H9 (cell line): Measurements from ENCODE around the gene CRHR2. TPM values are rescaled to one million over a fixed set of nuclear protein-coding genes. Genes with fewer than 3 reads are reported as not detected.

Experiments
- DNase-seq: peaks from one replicate; pipeline ENCODE4 v3.0.0-alpha.2; 2017
- H2AFZ ChIP-seq: one replicate; pipeline ENCODE4 v1.6.1; 2013; ENCODE audit warnings: mild to moderate bottlenecking, low read length, control low read depth, moderate library complexity
- H2AK5ac ChIP-seq: 2 replicates; pipeline ENCODE4 v1.6.1; 2013; ENCODE audit warnings: low read length, control low read depth, mixed read lengths; ENCODE audit not compliant: insufficient read length
- H2BK120ac ChIP-seq: one replicate; pipeline ENCODE4 v1.6.1; 2013; ENCODE audit warnings: low read depth, mild to moderate bottlenecking, low read length, control low read depth, inconsistent platforms; ENCODE audit not compliant: poor library complexity, severe bottlenecking
- H2BK12ac ChIP-seq: 2 replicates; pipeline ENCODE4 v1.6.1; 2013; ENCODE audit warnings: low read length, control low read depth, mixed read lengths, low read depth; ENCODE audit not compliant: insufficient read length
- H2BK15ac ChIP-seq: 2 replicates; pipeline ENCODE4 v1.6.1; 2013; ENCODE audit warnings: low read depth, low read length, control low read depth
- H2BK20ac ChIP-seq: one replicate; pipeline ENCODE4 v1.6.1; 2013; ENCODE audit warnings: low read depth, mild to moderate bottlenecking, low read length, control low read depth, inconsistent platforms; ENCODE audit not compliant: poor library complexity, severe bottlenecking
- H2BK5ac ChIP-seq: 2 replicates; pipeline ENCODE4 v1.6.1; 2013; ENCODE audit warnings: low read length, control low read depth, mixed read lengths; ENCODE audit not compliant: insufficient read length
- H3K14ac ChIP-seq: 2 replicates; pipeline ENCODE4 v1.6.1; 2013; ENCODE audit warnings: low read length, control low read depth; ENCODE audit not compliant: insufficient read depth
- H3K18ac ChIP-seq: 2 replicates; pipeline ENCODE4 v1.6.1; 2013; ENCODE audit warnings: low read depth, mild to moderate bottlenecking, mixed read lengths, low read length, control low read depth; ENCODE audit not compliant: insufficient read length
- H3K23ac ChIP-seq: 2 replicates; pipeline ENCODE4 v1.6.1; 2013; ENCODE audit warnings: low read length, control low read depth, mixed read lengths, low read depth; ENCODE audit not compliant: insufficient read length
- H3K23me2 ChIP-seq: 2 replicates; pipeline ENCODE4 v1.6.1; 2013; ENCODE audit warnings: low read depth, mild to moderate bottlenecking, mixed read lengths, low read length, control low read depth; ENCODE audit not compliant: insufficient read length, poor library complexity, severe bottlenecking
- H3K27ac ChIP-seq: 2 replicates; pipeline ENCODE4 v1.5.1; 2013; ENCODE audit warnings: low read length, control low read depth, mixed read lengths, low read depth; ENCODE audit not compliant: insufficient read length
- H3K27me3 ChIP-seq: 2 replicates; pipeline ENCODE4 v1.6.1; 2013; ENCODE audit warnings: low read length, control low read depth, inconsistent platforms; ENCODE audit not compliant: insufficient read depth
- H3K4ac ChIP-seq: 2 replicates; pipeline ENCODE4 v1.6.1; 2013; ENCODE audit warnings: low read depth, mild to moderate bottlenecking, control low read depth, inconsistent platforms, low read length, moderate library complexity
- H3K4me1 ChIP-seq: 2 replicates; pipeline ENCODE4 v1.6.1; 2013; ENCODE audit warnings: low read length, control low read depth, inconsistent platforms; ENCODE audit not compliant: insufficient read depth
- H3K4me2 ChIP-seq: 2 replicates; pipeline ENCODE4 v1.6.1; 2013; ENCODE audit warnings: low read length, control low read depth, mixed read lengths; ENCODE audit not compliant: insufficient read length, insufficient read depth
- H3K56ac ChIP-seq: 2 replicates; pipeline ENCODE4 v1.6.1; 2013; ENCODE audit warnings: low read depth, mild to moderate bottlenecking, mixed read lengths, low read length, control low read depth; ENCODE audit not compliant: insufficient read length
- H3K79me1 ChIP-seq: 2 replicates; pipeline ENCODE4 v1.6.1; 2013; ENCODE audit warnings: low read depth, mild to moderate bottlenecking, moderate library complexity, low read length, control low read depth, inconsistent platforms; ENCODE audit not compliant: insufficient read depth, poor library complexity, severe bottlenecking
- H3K79me2 ChIP-seq: 2 replicates; pipeline ENCODE4 v1.6.1; 2013; ENCODE audit warnings: low read length, control low read depth, inconsistent platforms; ENCODE audit not compliant: insufficient read depth
- H3K9ac ChIP-seq: 2 replicates; pipeline ENCODE4 v1.6.1; 2013; ENCODE audit warnings: low read length, control low read depth, mixed read lengths; ENCODE audit not compliant: insufficient read length; ENCODE audit errors: extremely low read depth
- H3K9me3 ChIP-seq: one replicate; pipeline ENCODE4 v1.6.1; 2013; ENCODE audit warnings: low read depth, low read length, inconsistent platforms; ENCODE audit not compliant: control insufficient read depth
- H3T11ph ChIP-seq: one replicate; pipeline ENCODE4 v1.6.1; 2013; ENCODE audit warnings: mild to moderate bottlenecking, low read length, control low read depth, inconsistent platforms
- H4K20me1 ChIP-seq: one replicate; pipeline ENCODE4 v1.6.1; 2013; ENCODE audit not compliant: control insufficient read depth, insufficient read length, insufficient read depth
- H4K5ac ChIP-seq: 2 replicates; pipeline ENCODE4 v1.6.1; 2013; ENCODE audit warnings: low read depth, mild to moderate bottlenecking, mixed read lengths, low read length, control low read depth; ENCODE audit not compliant: insufficient read length
- H4K8ac ChIP-seq: replicated peaks from 2 replicates; pipeline ENCODE4 v1.6.1; 2013; ENCODE audit warnings: low read length, control low read depth, mixed read lengths, low read depth; ENCODE audit not compliant: insufficient read length
- H4K91ac ChIP-seq: 2 replicates; pipeline ENCODE4 v1.6.1; 2013; ENCODE audit warnings: low read depth, mild to moderate bottlenecking, moderate library complexity, mixed read lengths, low read length, control low read depth; ENCODE audit not compliant: insufficient read length
- H3K27ac Mint-ChIP-seq, 3 experiments: 2 replicates in 2 of 3; 3 replicates in 1 of 3; pipeline ENCODE4 v1.8.0; 2020 to 2021; ENCODE audit warnings: mixed read lengths in 3 of 3, mild to moderate bottlenecking in 1 of 3, moderate library complexity in 1 of 3
- H3K27me3 Mint-ChIP-seq: 2 replicates; pipeline ENCODE4 v1.8.0; 2021; ENCODE audit warnings: low read depth, mild to moderate bottlenecking, moderate library complexity, mixed read lengths
- H3K36me3 Mint-ChIP-seq, 3 experiments: 2 replicates in 2 of 3; 3 replicates in 1 of 3; pipeline ENCODE4 v1.8.0; 2020 to 2021; ENCODE audit warnings: low read depth in 3 of 3, mixed read lengths in 3 of 3; ENCODE audit not compliant: insufficient read depth in 1 of 3
- H3K4me1 Mint-ChIP-seq, 2 experiments: 2 replicates each; pipeline ENCODE4 v1.8.0; 2020; ENCODE audit warnings: mixed read lengths in 2 of 2
- H3K4me3 Mint-ChIP-seq, 2 experiments: 2 replicates in 1 of 2; 3 replicates in 1 of 2; pipeline ENCODE4 v1.8.0; 2020 to 2021; ENCODE audit warnings: mild to moderate bottlenecking in 2 of 2, mixed read lengths in 2 of 2, moderate library complexity in 1 of 2
- H3K9me3 Mint-ChIP-seq, 2 experiments: 2 replicates in 1 of 2; 3 replicates in 1 of 2; pipeline ENCODE4 v1.8.0; 2020; ENCODE audit warnings: mild to moderate bottlenecking in 2 of 2, mixed read lengths in 2 of 2, moderate library complexity in 1 of 2
- CTCF ChIP-seq: fragments of 200-600 bp; sonication (generic); conservative IDR thresholded peaks from 3 replicates; pipeline ENCODE4 v1.8.0; 2021; ENCODE audit warnings: antibody characterized with exemption, mild to moderate bottlenecking
- WGBS: extraction: QIAGEN DNeasy Blood & Tissue Kit; methylation state at CpG from one replicate; pipeline ENCODE4 v1.1.7; 2013; ENCODE audit warnings: missing lambda C conversion rate, low lambda C conversion rate, mixed read lengths; ENCODE audit not compliant: insufficient read length; ENCODE audit errors: extremely low coverage; 5-methylcytosine and 5-hydroxymethylcytosine counted together
- total RNA-seq: library from RNA; stranded (reverse); gene quantifications from 2 replicates; pipeline ENCODE4 v1.2.1, GENCODE V29; 2021

CRHR2 gene
- total RNA-seq, 1 experiment from 2014 or later, result 0.07 TPM

GRCh38 chr7:30728591-30729100 lies 46.4 kb upstream of the CRHR2 start:
- Histone ChIP-seq H2BK15ac (no peak overlapping the region), H3K14ac (no peak overlapping the region), H3K4me1 (peaks cover 12% of the 10 kb centered on the region; the same call in 1 of the 2 replicates), H3K79me2 (no peaks in the 10 kb centered on the region), H3K4me2 (no peak overlapping the region), H3K18ac (no peak overlapping the region), H3K23ac (no peak overlapping the region), H3K27me3 (no peaks in the 10 kb centered on the region), H4K20me1 (no peaks in the 10 kb centered on the region), H2AK5ac (no peak overlapping the region), H4K5ac (no peak overlapping the region), H4K91ac (no peak overlapping the region), H2AFZ (no peak overlapping the region), H2BK120ac (no peak overlapping the region), H2BK5ac (no peak overlapping the region), H3K9ac (no peak overlapping the region), H3T11ph (no peak overlapping the region), H3K4ac (no peak overlapping the region), H2BK12ac (no peak overlapping the region), H3K23me2 (no peaks in the 10 kb centered on the region), H3K9me3 (no peaks in the 10 kb centered on the region), H2BK20ac (no peak overlapping the region), H3K56ac (no peak overlapping the region), H4K8ac (no peak overlapping the region), H3K79me1 (no peaks in the 10 kb centered on the region), H3K27ac (no peak overlapping the region)
- Mint-ChIP-seq H3K4me3 (no peak overlapping the region), H3K9me3 (no peaks in the 10 kb centered on the region), H3K36me3 (no peaks in the 10 kb centered on the region; a peak in 1 of 7 replicates), H3K27me3 (peaks cover 16% of the 10 kb centered on the region), H3K27ac (no peak overlapping the region), H3K4me1 (peaks cover 34 to 57% of the 10 kb centered on the region in 2 experiments)
- 100% methylated on average over 1 of the region's 6 CpGs for WGBS
- no peak for DNase-seq
- TF ChIP-seq CTCF, result no peak
